ENCODE data around the gene PFKFB2. TPM values are rescaled to one million over a fixed set of nuclear protein-coding genes. Genes with fewer than 3 reads are reported as not detected.

The PFKFB2 gene
- polyA plus RNA-seq, 3 donors: 14.0 to 23.3 (median 20.6) TPM

- DNase-seq: no peak
Observed at GRCh38 chr1:207088161-207088560, 35.1 kb downstream of the PFKFB2 start.

DNA sequence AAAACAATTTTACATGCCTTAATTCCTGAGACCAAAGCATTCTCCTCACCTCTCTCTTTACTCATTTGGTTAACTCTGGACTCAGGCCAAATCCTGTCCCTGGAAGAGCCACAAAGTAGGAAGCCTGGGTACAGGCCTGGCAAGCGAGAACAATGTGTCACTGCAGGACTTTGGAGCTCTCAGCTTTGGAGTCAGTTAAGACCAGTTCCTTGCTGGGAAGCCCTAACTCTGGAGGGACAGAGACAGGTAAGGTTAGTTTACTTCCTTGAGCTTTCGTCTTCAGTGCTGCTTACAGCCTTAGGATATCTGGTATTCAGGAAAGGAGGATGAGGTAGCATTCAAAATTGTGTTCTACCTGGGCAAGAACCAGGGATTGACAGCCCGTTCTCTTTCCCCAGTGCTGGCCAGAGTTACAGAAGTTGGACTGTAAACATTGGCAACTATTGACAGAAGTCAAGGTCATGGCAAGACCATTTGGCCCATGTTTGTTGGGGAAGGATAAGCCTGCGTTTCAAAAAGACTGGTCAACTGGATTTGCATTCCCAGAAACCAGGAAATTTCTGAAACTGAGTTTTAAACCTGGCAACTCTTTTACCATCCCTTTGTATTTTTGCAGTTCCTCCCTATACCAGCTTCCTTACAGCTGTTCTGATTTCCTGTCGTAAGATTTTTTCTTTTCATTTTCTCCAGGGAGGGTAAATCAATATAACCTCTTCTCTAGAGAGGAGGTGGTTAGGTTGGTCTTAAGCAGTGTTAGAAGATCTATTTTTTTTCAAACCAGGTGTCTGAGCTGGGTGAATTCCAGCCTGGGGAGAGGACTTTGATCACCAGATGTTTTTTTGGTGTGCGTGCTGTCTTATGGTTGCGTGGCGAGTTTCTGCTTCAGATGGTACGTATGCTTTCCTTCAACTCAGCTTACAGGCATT lies 35.9 kb downstream of the PFKFB2 start, which contains the start of gene C4BPB:
C4BPB (plus strand) TSS at position 160 of the 926 bp plus-strand sequence; CDS start at position 832, 672 bp downstream.
- no peak for DNase-seq

- no peak for DNase-seq
Observed at GRCh38 chr1:207089627-207090355, 36.7 kb downstream of the PFKFB2 start.

- DNase-seq: no peak
Observed at GRCh38 chr1:207091200-207091908, 38.3 kb downstream of the PFKFB2 start.

- DNase-seq: no peak
Observed at GRCh38 chr1:207093944-207094343, 40.9 kb downstream of the PFKFB2 start.

DNA sequence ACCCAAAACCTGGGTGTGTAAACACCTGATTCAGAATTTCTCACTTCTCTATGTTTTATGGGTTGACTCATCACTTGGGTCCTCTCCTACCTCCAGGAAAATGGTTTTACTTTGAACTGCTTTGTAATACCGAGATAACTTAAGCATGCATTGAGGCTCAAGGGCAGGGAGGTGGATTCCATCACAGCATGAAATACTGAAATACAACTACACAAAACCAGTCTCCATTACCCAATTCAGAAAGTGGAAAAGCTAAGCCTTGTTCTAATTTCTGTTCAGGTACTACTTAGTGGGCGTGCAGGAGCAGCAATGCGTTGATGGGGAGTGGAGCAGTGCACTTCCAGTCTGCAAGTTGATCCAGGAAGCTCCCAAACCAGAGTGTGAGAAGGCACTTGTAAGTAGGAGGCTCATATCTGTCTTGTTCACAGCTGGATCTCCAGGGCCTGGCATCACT lies 44.8 kb downstream of the PFKFB2 start:
- no peak for DNase-seq

DNA sequence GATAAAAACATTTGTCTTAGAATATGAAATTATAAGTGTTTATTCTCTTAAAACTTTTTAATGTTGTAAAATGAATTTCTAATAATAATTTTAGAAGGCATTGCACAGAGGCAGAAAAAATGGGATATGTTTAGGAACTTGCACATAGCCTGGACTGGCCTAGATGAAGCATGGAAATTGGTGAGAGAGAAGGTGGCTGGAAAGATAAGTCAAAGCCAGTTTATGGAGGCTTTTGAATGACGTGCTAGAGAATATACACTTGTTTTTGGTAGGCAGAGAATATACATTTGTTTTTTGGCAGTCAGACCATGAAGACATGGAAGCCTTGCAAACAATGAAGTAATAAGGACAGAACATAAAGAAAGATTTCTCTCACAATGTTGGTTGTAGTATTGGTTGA lies 48.6 kb downstream of the PFKFB2 start:
- DNase-seq: no peak

DNA sequence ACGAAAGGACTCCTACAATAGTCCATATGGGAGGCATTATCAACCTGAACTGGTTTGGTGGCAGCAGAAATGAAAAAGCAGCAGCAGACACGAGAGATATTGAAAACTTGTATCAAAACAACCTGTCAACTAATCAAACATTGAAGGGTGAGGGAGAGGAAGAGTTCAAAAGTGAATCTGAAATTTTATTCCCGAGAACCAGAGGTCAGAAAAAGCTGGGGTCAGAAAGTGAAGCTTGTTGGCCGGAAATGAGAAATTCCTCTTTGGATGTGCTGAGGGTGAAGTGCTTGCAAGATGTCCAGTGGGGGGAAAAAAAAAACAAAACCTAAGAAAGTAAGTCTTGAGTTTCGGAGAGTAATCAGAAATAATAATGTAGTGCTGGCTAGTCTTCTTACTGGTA lies 49.1 kb downstream of the PFKFB2 start:
- no peak for DNase-seq

GRCh38 chr1:207102659-207103058 lies 49.6 kb downstream of the PFKFB2 start:
- no peak for DNase-seq

GRCh38 chr1:207103892-207104373 lies 50.9 kb downstream of the PFKFB2 start, which contains the start of gene C4BPA:
Gene C4BPA, plus strand, starts transcription at chr1:207104233. Its CDS starts 8,793 bp downstream, at chr1:207113026.
- no peak for DNase-seq

GRCh38 chr1:207109004-207109403 lies 55.9 kb downstream of the PFKFB2 start:
- no peak for DNase-seq

DNA sequence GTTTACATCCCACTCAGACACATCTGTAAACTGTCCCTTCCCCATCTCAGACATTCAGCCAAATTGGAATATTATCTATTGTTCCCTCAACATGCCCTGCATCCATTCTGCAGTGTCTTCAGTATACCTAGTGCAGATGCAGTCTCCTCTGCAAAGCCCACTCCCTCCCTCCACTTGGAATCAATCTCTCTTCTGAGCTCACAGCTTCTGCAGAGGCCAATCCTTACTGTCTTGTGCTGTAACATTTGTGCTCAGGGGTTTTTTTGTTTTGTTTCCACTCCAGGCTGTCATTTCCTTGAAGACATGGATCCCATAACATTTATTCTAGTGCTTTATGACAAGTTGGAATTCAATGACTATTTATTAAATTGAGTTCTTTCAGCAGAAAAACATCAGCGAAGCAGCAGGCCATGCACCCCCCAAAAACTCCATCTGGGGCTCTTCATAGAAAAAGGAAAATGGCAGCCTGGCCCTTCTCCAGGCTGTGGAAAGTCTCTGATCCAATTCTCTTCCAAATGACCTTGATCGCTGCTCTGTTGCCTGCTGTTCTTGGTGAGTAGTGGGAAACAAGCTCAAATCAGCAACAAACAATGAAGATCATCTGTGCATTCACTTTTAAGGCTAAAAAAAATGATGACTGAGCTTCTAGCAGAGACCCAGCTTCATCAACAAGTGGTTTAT lies 59.7 kb downstream of the PFKFB2 start:
- peak; percentile 44 for DNase-seq

DNA sequence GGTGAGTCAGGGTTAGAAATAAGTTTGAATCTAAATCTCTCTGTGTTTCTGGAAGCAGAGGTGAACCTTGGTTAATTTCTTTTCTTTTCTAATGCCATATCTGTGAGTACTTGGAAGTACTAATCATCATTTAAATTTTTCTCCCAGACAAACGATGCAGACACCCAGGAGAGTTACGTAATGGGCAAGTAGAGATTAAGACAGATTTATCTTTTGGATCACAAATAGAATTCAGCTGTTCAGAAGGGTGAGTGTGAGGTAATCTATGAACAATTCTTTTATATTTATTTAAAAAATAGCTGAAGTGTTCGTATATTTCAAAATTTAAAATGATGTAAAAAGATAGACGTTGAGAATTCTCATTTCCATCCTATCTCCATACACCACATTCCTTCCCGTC lies 62.2 kb downstream of the PFKFB2 start:
- no peak for DNase-seq

DNA sequence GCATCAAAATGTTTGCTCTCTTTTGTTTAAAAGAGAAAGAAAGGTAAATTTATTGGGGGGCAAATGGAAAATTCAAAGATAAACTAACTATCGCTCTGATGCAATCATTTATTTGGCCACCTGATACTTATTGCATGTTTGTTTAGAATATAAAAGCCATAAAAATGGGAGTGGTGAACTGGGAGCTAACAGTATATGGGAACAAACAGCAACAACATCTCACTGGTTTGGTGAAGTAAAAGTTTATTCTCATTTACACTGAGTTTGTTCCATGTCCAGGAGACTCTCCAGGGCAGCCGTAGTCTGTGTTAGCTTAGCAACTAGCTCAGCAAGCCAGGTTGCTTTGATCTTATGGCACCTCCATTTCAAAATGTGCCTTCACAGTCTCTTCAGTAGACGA lies 71.3 kb downstream of the PFKFB2 start:
- no peak for DNase-seq

GRCh38 chr1:207128336-207128921 lies 75.4 kb downstream of the PFKFB2 start:
- DNase-seq: no peak

GRCh38 chr1:207129053-207129452 lies 76.0 kb downstream of the PFKFB2 start:
- DNase-seq: no peak

All from renal pelvis (tissue), 4 donors.